Trophoblast cell (in vitro differentiated cells and primary cell): ENCODE data around the gene IRF9.

Source experiments
- DNase-seq, 2 donors: peaks; one replicate each; pipeline ENCODE4 v3.0.0-alpha.2; 2016
- H2AFZ ChIP-seq: 2 replicates; pipeline ENCODE4 v1.6.1; 2013; ENCODE audit warnings: low read length, moderate library complexity, mild to moderate bottlenecking; ENCODE audit not compliant: insufficient read depth, poor library complexity
- H2AK5ac ChIP-seq: 2 replicates; pipeline ENCODE4 v1.6.1; 2013; ENCODE audit warnings: mild to moderate bottlenecking, low read length
- H2BK120ac ChIP-seq: 2 replicates; pipeline ENCODE4 v1.6.1; 2013; ENCODE audit warnings: low read length, mild to moderate bottlenecking, moderate library complexity; ENCODE audit not compliant: insufficient read depth, poor library complexity
- H2BK12ac ChIP-seq: 2 replicates; pipeline ENCODE4 v1.6.1; 2013; ENCODE audit warnings: mild to moderate bottlenecking, low read length, moderate library complexity
- H2BK5ac ChIP-seq: 2 replicates; pipeline ENCODE4 v1.6.1; 2013; ENCODE audit warnings: low read length, low read depth, moderate library complexity, mild to moderate bottlenecking; ENCODE audit not compliant: poor library complexity
- H3K14ac ChIP-seq: 2 replicates; pipeline ENCODE4 v1.6.1; 2013; ENCODE audit warnings: mild to moderate bottlenecking, low read length
- H3K18ac ChIP-seq: 2 replicates; pipeline ENCODE4 v1.6.1; 2013; ENCODE audit warnings: mild to moderate bottlenecking, low read length
- H3K23ac ChIP-seq: 2 replicates; pipeline ENCODE4 v1.6.1; 2013; ENCODE audit warnings: low read length
- H3K27ac ChIP-seq: 2 replicates; pipeline ENCODE4 v1.5.1; 2013; ENCODE audit warnings: low read depth, mild to moderate bottlenecking, inconsistent platforms, low read length, moderate library complexity
- H3K27me3 ChIP-seq: 2 replicates; pipeline ENCODE4 v1.6.1; 2013; ENCODE audit warnings: inconsistent platforms, mild to moderate bottlenecking, low read length, moderate library complexity; ENCODE audit not compliant: insufficient read depth
- H3K36me3 ChIP-seq, 2 experiments: 1 replicate in 1 of 2; 2 replicates in 1 of 2; pipeline ENCODE4 v1.6.1; 2013; ENCODE audit warnings: low read length in 2 of 2, mild to moderate bottlenecking in 2 of 2, moderate library complexity in 1 of 2; ENCODE audit not compliant: insufficient read depth in 2 of 2, control insufficient read depth in 1 of 2
- H3K4ac ChIP-seq: 2 replicates; pipeline ENCODE4 v1.6.1; 2013; ENCODE audit warnings: low read depth, mild to moderate bottlenecking, low read length, moderate library complexity
- H3K4me1 ChIP-seq, 2 experiments: 1 replicate in 1 of 2; 2 replicates in 1 of 2; pipeline ENCODE4 v1.6.1; 2013; ENCODE audit warnings: low read length in 2 of 2, mild to moderate bottlenecking in 2 of 2, moderate library complexity in 1 of 2; ENCODE audit not compliant: insufficient read depth in 2 of 2, control insufficient read depth in 1 of 2
- H3K4me2 ChIP-seq: 2 replicates; pipeline ENCODE4 v1.6.1; 2013; ENCODE audit warnings: inconsistent platforms, mild to moderate bottlenecking, low read length, moderate library complexity
- H3K4me3 ChIP-seq: 2 replicates; pipeline ENCODE4 v1.5.1; 2013; ENCODE audit warnings: mild to moderate bottlenecking, low read depth, low read length, inconsistent platforms
- H3K79me1 ChIP-seq: one replicate; pipeline ENCODE4 v1.6.1; 2013; ENCODE audit warnings: low read length
- H3K79me2 ChIP-seq: 2 replicates; pipeline ENCODE4 v1.6.1; 2013; ENCODE audit warnings: low read length, mild to moderate bottlenecking; ENCODE audit not compliant: control insufficient read depth, insufficient read depth, poor library complexity
- H3K9ac ChIP-seq: 2 replicates; pipeline ENCODE4 v1.6.1; 2013; ENCODE audit warnings: mild to moderate bottlenecking, low read length
- H3K9me3 ChIP-seq: 2 replicates; pipeline ENCODE4 v1.6.1; 2013; ENCODE audit warnings: low read depth, mild to moderate bottlenecking, control low read depth, inconsistent platforms, low read length; ENCODE audit not compliant: insufficient read depth
- H4K12ac ChIP-seq: 2 replicates; pipeline ENCODE4 v1.6.1; 2013; ENCODE audit warnings: low read depth, mild to moderate bottlenecking, low read length, moderate library complexity
- H4K8ac ChIP-seq: 2 replicates; pipeline ENCODE4 v1.6.1; 2013; ENCODE audit warnings: low read depth, mild to moderate bottlenecking, low read length, moderate library complexity
- H4K91ac ChIP-seq: one replicate; pipeline ENCODE4 v1.6.1; 2013; ENCODE audit warnings: low read depth, mild to moderate bottlenecking, low read length, moderate library complexity
- WGBS: extraction: QIAGEN DNeasy Blood & Tissue Kit; methylation state at CpG from one replicate; pipeline ENCODE4 v1.1.7; 2013; ENCODE audit warnings: missing lambda C conversion rate; ENCODE audit not compliant: insufficient read length, insufficient coverage; ENCODE audit errors: extremely low coverage; 5-methylcytosine and 5-hydroxymethylcytosine counted together

The IRF9 gene

GRCh38 chr14:24145219-24145618 lies 15.8 kb upstream of the IRF9 start:
- peaks cover 13 to 19% of the 10 kb centered on the region in 2 experiments for H3K36me3 ChIP-seq
- H3K4ac ChIP-seq: no peak overlapping the region
- no peak overlapping the region for H2BK120ac ChIP-seq
- H3K9me3 ChIP-seq: no peaks in the 10 kb centered on the region
- WGBS: no CpG with 5 or more reads among the region's 2 CpGs
- no peak overlapping the region for H2BK5ac ChIP-seq
- H3K18ac ChIP-seq: no peak overlapping the region
- H3K4me2 ChIP-seq: no peak overlapping the region
- H3K79me1 ChIP-seq: peaks cover 21% of the 10 kb centered on the region
- no peak overlapping the region for H4K8ac ChIP-seq
- no peak overlapping the region for H3K27ac ChIP-seq
- no peak overlapping the region for H2BK12ac ChIP-seq
- H3K9ac ChIP-seq: no peak overlapping the region
- H3K4me3 ChIP-seq: no peak overlapping the region
- no peak overlapping the region for H4K12ac ChIP-seq
- H4K91ac ChIP-seq: no peak overlapping the region
- H2AK5ac ChIP-seq: no peak overlapping the region
- peaks cover 10 to 16% of the 10 kb centered on the region in 2 experiments for H3K4me1 ChIP-seq
- H3K14ac ChIP-seq: no peak overlapping the region
- DNase-seq: no peak
- H2AFZ ChIP-seq: no peak overlapping the region
- no peaks in the 10 kb centered on the region for H3K27me3 ChIP-seq
- H3K23ac ChIP-seq: no peak overlapping the region
- H3K79me2 ChIP-seq: peaks cover 19% of the 10 kb centered on the region

- peaks cover 10 to 16% of the 10 kb centered on the region in 2 experiments for H3K4me1 ChIP-seq
- H4K12ac ChIP-seq: peak overlapping the region; percentile 66
- no CpG with 5 or more reads among the region's 9 CpGs for WGBS
- peak overlapping the region; percentile 88 for H4K91ac ChIP-seq
- H3K14ac ChIP-seq: peak overlapping the region; percentile 89
- H3K27ac ChIP-seq: peak overlapping the region; percentile 66
- no peaks in the 10 kb centered on the region for H3K27me3 ChIP-seq
- peak overlapping the region; percentile 89 for H3K9ac ChIP-seq
- peaks cover 18% of the 10 kb centered on the region for H3K79me2 ChIP-seq
- peak overlapping the region; percentile 13 for H3K4ac ChIP-seq
- peak overlapping the region; percentile 85 for H2BK5ac ChIP-seq
- peak overlapping the region; percentile 88 for H4K8ac ChIP-seq
- peak overlapping the region; percentile 16 for H3K18ac ChIP-seq
- no peak overlapping the region for H2AK5ac ChIP-seq
- H3K79me1 ChIP-seq: peaks cover 19% of the 10 kb centered on the region
- H3K9me3 ChIP-seq: no peaks in the 10 kb centered on the region
- H2AFZ ChIP-seq: peak overlapping the region; percentile 71
- H3K4me2 ChIP-seq: peak overlapping the region; percentile 95
- H3K4me3 ChIP-seq: peak overlapping the region; percentile 76
- peaks cover 19 to 25% of the 10 kb centered on the region in 2 experiments for H3K36me3 ChIP-seq
- H2BK12ac ChIP-seq: no peak overlapping the region
- peak; percentile 14 to 43 for DNase-seq
- H2BK120ac ChIP-seq: no peak overlapping the region
- H3K23ac ChIP-seq: no peak overlapping the region
Observed at GRCh38 chr14:24145690-24146452, 15.2 kb upstream of the IRF9 start.

- Histone ChIP-seq H2BK5ac (peak within 1 kb of the TSS; percentile 85), H4K12ac (peak within 1 kb of the TSS; percentile 66), H3K27ac (peak within 1 kb of the TSS; percentile 80), H3K23ac (no peak within 1 kb of the TSS), H2BK12ac (no peak within 1 kb of the TSS), H3K4ac (peak within 1 kb of the TSS; percentile 93), H3K36me3 (peaks cover 26 to 31% of the 10 kb centered on the region in 2 experiments), H3K9ac (peak within 1 kb of the TSS; percentile 97), H3K27me3 (no peaks in the 10 kb centered on the region), H2BK120ac (peak within 1 kb of the TSS; percentile 43), H3K79me1 (peaks cover 15% of the 10 kb centered on the region), H2AK5ac (no peak within 1 kb of the TSS), H3K79me2 (peaks cover 14% of the 10 kb centered on the region), H4K8ac (peak within 1 kb of the TSS; percentile 88), H3K9me3 (peaks cover 3% of the 10 kb centered on the region), H3K4me1 (peaks cover 10 to 16% of the 10 kb centered on the region in 2 experiments), H3K18ac (peak within 1 kb of the TSS; percentile 52), H4K91ac (peak within 1 kb of the TSS; percentile 88), H3K4me2 (peak within 1 kb of the TSS; percentile 98), H3K14ac (peak within 1 kb of the TSS; percentile 89), H3K4me3 (peak within 1 kb of the TSS; percentile 90), H2AFZ (peak within 1 kb of the TSS; percentile 89)
- DNase-seq: peak; percentile 95 to 96
- no CpG with 5 or more reads among the region's 25 CpGs for WGBS
Observed at GRCh38 chr14:24146453-24146977, 14.6 kb upstream of the IRF9 start, which contains the start of gene PSME2. Gene PSME2, minus strand, starts transcription at chr14:24146610. Its CDS starts 29 bp downstream, at chr14:24146581.

GRCh38 chr14:24146978-24147760 lies 13.9 kb upstream of the IRF9 start, which contains the start of gene RNF31:
Gene RNF31, plus strand, starts transcription at chr14:24147498. Its CDS starts 201 bp downstream, at chr14:24147699.
- H3K27ac ChIP-seq: peak within 1 kb of the TSS; percentile 80
- H2AK5ac ChIP-seq: peak within 1 kb of the TSS; percentile 14
- peaks cover 14% of the 10 kb centered on the region for H3K79me2 ChIP-seq
- H3K18ac ChIP-seq: peak within 1 kb of the TSS; percentile 52
- no CpG with 5 or more reads among the region's 57 CpGs for WGBS
- peak; percentile 99 to 100 for DNase-seq
- H3K36me3 ChIP-seq: peaks cover 30 to 36% of the 10 kb centered on the region in 2 experiments
- peaks cover 10 to 16% of the 10 kb centered on the region in 2 experiments for H3K4me1 ChIP-seq
- peak within 1 kb of the TSS; percentile 90 for H3K4me3 ChIP-seq
- peak within 1 kb of the TSS; percentile 89 for H3K14ac ChIP-seq
- peak within 1 kb of the TSS; percentile 85 for H2BK5ac ChIP-seq
- H3K9me3 ChIP-seq: peaks cover 3% of the 10 kb centered on the region
- no peaks in the 10 kb centered on the region for H3K27me3 ChIP-seq
- H4K8ac ChIP-seq: peak within 1 kb of the TSS; percentile 88
- H4K12ac ChIP-seq: peak within 1 kb of the TSS; percentile 66
- H2AFZ ChIP-seq: peak within 1 kb of the TSS; percentile 89
- H3K23ac ChIP-seq: no peak within 1 kb of the TSS
- H3K79me1 ChIP-seq: peaks cover 13% of the 10 kb centered on the region
- H2BK120ac ChIP-seq: peak within 1 kb of the TSS; percentile 43
- H3K4ac ChIP-seq: peak within 1 kb of the TSS; percentile 93
- no peak within 1 kb of the TSS for H2BK12ac ChIP-seq
- peak within 1 kb of the TSS; percentile 98 for H3K4me2 ChIP-seq
- H4K91ac ChIP-seq: peak within 1 kb of the TSS; percentile 88
- H3K9ac ChIP-seq: peak within 1 kb of the TSS; percentile 97
